Stomach (tissue), 4 donors: ENCODE results near the gene LMOD3.

Experiments used
- EP300 ChIP-seq: sonication (generic); formaldehyde crosslinking; IDR thresholded peaks from one replicate; pipeline ENCODE4 v1.6.1; 2017; ENCODE audit warnings: antibody characterized with exemption
- POLR2A ChIP-seq, 4 donors: fragments of 450-650 bp; IDR thresholded peaks; one replicate each; pipeline ENCODE4 v1.6.1; 2016; ENCODE audit warnings: antibody characterized with exemption in 4 of 4, control low read depth in 2 of 4, mild to moderate bottlenecking in 1 of 4, moderate library complexity in 1 of 4
- TF ChIP-seq, protein P1 (sequence below), 7 experiments: fragments of 450-650 bp in 4 of 7; fragments of 200-600 bp in 3 of 7; sonication (generic) in 3 of 7; IDR thresholded peaks; one replicate each; pipeline ENCODE4 v1.5.1; 2016 to 2019; ENCODE audit warnings: antibody characterized with exemption in 7 of 7, control low read depth in 2 of 7, mild to moderate bottlenecking in 1 of 7

DNA sequence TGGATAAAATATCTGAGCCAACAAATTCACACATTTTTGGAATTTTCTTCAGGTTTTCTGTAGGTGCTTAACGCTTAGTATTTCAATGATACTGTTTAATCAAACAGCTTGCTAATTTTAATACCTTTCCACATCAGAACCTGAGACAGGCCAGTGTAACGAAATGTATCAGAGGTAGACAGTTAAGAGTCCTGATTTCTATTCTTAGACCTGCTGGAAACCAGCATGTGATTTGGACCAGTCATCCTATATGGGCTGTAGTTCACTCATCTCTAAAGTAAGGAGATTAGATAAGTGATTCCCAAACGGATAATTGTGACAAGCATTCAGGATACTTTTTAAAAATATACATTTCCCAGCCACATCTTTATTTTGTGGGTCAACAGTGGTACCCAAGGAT is 19.3 kb downstream of the LMOD3 start:
- TF ChIP-seq, protein P1, sequence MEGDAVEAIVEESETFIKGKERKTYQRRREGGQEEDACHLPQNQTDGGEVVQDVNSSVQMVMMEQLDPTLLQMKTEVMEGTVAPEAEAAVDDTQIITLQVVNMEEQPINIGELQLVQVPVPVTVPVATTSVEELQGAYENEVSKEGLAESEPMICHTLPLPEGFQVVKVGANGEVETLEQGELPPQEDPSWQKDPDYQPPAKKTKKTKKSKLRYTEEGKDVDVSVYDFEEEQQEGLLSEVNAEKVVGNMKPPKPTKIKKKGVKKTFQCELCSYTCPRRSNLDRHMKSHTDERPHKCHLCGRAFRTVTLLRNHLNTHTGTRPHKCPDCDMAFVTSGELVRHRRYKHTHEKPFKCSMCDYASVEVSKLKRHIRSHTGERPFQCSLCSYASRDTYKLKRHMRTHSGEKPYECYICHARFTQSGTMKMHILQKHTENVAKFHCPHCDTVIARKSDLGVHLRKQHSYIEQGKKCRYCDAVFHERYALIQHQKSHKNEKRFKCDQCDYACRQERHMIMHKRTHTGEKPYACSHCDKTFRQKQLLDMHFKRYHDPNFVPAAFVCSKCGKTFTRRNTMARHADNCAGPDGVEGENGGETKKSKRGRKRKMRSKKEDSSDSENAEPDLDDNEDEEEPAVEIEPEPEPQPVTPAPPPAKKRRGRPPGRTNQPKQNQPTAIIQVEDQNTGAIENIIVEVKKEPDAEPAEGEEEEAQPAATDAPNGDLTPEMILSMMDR (IDR thresholded peaks at IDR 0.05) = no peak
- TF ChIP-seq POLR2A (IDR thresholded peaks at IDR 0.05) (no peak), EP300 (no peak)
